Stimulated activated CD8-positive, alpha-beta memory T cell treated with anti-CD3 and anti-CD28 coated beads, Interleukin-12 subunit alpha, Interleukin-12 subunit beta, amount 100 ng/mL, for 24 hours (primary cell): Measurements from ENCODE around the gene RIMKLA.

Experiments
- DNase-seq: peaks from one replicate; pipeline ENCODE4 v3.0.0-alpha.2; 2020; ENCODE audit errors: extremely low read depth

RIMKLA gene

DNA sequence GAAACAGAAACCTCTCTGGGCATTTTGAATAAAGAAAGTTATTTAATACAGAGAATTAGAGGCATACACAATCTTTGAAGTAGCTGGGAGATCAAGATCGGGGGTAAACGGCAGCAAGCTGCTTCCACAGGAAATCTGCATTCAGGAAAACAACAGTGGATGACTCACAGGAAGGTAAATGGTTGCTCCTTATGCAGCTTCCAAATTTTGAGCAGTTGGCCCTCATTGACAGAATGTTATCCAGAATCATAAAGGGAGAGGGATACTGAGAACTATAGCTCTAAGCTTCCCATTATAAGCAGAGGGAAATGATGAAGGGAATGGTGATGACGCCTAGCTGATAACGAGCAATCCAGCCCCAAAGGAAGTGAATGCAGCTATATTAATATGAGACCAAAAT is 46.6 kb downstream of the RIMKLA start:
- no peak for DNase-seq

DNA sequence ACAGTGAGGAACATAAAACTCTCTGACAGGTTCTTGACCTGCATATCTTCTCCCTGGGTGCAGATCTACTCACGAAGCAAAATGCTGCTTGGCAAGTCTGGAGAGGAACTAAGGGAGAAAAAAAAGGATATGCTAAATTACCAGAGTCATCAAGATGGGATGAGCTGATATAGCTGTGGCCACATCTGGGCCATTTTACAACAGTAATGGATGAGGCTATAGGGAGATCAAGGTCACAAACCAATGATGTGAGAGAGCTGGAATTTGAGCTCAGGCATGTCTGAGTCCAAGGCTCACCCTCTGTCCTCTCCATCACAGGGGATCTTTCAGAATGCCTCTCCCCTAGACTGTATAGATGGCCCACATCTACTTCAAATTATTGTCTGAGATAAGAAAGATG is 49.0 kb downstream of the RIMKLA start:
- DNase-seq = no peak

DNA sequence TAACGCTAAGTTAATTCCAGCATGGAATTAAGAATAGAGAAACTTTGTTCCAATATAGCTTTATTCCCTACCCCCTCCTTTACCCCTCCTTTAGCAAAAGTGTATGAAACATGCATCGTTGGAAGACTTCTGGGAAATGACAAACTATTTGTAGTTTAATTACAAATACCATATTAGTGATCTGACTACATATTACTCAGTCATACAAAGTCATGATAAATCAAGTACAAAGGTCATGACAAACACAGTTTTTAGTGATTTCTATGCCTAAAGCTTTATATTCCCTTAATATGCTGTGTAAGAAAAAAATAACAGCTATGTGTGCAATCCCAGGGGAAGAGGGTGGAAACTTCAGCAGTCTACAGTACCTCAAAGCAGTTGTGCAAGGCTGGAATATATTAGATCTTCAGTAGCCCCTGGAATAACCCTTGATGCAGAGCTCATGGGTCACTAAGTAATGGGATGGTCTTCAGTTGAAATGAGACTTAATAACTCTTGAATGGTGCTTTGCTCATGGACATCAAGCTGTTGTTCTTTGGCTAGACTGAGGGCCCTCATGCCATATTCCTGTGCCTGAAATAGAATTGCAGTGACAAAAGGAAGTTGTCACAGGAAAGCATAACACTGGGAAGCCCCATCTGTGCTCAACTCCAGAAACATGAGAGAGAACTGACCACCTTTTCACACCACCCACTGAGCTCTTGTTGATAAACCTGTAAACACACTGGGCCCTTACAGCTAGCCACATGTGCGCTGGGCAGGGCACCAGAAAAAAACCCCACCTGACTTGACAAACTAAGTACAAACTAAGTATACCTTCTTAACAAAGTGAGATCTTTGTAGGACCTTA is 49.9 kb downstream of the RIMKLA start:
- no peak for DNase-seq

DNA sequence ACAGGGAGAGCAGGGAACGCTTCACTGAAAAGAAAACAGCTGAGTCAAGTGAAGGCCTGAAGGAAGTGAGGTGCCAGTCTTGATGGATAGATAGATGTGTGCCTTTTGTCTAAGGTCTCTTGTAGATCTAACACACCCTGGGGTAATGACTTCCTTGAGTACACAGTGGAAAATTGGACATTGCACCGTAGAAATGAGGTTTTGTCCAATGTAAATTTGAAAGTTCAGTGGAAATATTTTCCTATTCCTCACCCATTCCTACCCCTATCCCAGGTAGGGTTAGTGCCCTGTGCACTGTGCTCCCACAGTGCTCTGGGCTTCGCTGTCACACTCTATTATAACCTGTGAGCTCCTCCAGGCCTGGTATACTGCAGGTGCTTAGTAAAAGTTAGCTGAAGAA is 50.9 kb downstream of the RIMKLA start:
- DNase-seq = no peak

DNA sequence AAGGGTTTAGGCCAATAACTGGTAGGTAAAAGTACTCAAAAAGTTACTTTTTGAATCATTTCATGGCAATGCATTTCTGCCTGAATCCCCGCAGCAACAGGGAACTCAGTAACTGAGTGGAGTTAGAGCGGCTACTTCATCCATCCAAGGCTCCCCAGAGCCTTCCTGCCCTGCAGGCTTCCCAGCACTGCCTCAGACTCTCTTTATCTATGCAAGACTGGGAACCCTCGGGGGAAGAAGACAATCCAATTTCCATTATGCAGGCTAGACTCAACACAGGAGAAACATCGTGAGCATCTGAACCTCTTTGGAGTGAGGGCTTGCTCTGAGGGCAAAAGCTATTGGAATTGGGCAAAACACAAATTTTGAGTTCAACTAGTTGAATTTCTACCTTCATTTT is 52.1 kb downstream of the RIMKLA start:
- no peak for DNase-seq

DNA sequence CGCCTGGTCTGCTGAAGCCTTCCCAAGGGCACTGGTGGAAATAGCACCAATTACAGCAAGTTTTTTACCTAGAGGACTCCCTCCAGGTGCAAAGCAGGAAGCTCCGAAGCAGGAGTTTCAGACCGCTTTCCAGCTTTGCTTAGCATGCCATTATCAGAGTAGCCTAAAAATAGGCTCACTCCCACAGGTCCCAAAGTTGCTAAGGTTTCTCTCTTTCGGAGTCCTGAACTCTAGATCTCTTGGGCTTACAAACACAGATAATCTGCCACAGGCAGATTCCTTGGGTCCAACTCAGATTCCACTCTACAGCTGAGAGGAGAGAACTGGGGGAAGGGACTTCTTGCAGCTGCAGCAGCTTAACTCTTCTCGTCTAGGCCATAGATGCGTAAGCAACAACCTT is 52.8 kb downstream of the RIMKLA start:
- DNase-seq = no peak

DNA sequence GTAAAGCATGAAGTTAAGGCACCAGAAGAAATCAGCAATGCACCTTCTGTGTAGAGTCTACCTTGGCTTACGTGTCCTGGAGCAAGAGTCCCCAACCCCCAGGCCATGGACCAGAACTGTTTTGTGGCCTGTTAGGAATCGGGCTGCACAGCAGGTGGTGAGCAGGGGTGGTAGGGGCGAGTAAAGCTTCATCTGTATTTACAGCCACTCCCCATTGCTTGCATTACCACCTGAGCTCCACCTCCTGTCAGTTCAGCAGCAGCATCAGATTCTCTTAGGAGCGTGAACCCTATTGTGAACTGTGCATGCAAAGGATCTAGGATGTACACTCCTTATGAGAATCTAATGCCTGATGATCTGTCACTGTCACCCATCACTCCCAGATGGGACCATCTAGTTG is 53.7 kb downstream of the RIMKLA start:
- DNase-seq = no peak

DNA sequence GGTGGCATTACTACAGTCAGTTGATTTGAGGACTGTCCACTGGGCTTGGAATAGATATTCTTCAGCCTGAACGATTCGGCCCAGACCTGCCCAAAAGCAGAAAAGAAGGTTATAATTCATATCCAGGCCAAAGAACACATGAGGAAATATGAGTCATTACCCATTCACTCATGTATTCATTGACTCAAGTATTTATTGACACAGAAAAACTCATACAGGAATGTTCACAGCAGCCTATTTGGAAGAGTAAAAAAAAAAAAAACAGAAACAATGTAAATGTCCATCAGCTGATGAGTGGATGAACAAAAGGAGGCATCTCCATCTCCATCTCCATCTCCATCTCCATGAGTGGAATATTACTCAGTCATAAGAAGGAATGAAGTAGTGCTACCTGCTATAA is 59.3 kb downstream of the RIMKLA start:
- DNase-seq = no peak

DNA sequence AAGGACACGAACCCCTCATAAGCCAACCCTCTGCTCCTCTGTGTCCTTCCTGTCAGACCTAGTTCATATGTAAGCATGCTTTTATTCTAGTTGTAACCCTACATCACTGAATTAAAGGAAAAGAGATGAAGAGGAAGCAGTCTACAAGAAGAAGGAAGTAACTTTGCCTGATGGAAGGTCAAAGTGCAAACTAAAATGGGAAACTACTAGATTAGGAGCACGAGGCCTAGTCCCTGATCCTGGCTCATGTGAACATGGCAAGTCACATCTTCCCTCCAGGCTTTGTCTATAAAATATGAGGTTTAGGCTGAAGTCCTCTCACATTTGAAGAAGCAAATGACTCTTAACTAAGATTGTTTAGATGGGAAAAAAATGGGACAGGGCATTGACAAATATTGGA is 62.1 kb downstream of the RIMKLA start:
- DNase-seq = no peak

DNA sequence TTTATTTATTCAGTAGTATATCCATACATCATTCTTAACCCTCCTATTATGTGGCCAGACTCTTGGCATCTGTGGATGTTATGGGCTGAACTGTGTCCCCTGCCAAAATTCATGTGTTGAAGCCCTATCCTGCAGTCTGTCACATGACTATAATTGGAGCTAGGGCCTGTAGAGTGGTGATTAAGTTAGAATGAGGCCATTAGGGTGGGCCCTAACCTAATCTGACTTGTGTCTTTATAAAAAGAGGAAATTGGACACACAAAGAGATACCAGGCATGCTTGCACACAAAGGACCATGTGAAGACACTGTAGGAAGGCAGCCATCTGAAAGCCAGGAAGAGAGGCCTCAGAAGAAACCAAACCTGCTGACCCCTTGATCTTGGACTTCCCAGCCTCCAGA is 68.7 kb downstream of the RIMKLA start:
- no peak for DNase-seq

DNA sequence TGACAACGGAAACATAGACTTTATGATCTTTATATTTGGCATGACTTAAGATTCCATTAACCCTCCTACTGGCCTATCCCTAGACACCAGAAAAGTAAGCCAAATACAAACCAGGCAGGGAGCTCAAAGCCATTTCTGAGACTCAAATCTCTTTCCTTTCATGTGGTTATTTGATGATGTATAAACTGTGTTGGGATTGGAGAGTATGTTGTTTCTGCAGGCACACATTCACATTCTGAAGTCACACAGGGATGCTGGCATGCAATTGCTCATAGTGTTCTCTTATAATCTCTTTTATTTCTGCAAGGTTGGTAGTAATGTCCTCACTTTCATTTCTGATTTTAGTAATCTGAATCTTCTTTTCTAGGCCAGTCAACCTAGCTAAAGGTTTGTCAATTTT is 69.5 kb downstream of the RIMKLA start:
- DNase-seq = no peak

DNA sequence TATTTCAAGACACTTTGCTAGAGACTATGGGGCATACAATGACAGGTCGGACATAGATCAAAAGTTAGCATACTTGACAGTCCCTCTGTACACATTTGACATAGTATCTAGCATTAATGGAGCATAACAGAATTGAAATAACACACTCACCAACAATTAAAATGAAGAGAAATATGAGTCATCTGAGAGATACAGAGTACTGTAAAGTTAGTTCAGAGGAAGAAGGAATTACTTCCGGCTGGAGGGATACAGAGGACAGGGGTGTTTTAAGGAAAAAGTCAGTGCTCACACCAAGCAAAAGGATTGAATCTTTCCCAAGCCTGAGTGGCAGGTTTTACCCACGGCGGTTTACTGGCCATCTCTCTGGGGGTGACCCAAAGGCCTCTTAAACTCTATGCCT is 72.8 kb downstream of the RIMKLA start:
- no peak for DNase-seq

DNA sequence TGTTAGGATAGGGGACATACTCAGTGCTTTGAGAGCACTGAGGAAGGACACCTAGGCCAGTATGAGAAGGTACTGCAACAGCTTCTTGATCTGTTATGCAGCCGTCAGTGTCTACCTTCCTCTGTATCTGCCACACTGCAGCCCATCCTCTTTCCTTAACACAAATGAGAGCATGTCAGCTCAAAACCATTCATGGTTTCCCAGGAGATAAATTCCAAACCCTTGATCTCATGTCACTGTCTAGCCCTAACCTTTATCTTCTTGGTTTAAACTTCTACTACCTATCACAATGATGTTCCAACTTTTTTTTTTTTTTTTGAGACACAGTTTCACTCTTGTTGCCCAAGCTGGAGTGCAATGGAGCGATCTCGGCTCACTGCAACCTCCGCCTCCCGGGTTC is 73.8 kb downstream of the RIMKLA start:
- no peak for DNase-seq

DNA sequence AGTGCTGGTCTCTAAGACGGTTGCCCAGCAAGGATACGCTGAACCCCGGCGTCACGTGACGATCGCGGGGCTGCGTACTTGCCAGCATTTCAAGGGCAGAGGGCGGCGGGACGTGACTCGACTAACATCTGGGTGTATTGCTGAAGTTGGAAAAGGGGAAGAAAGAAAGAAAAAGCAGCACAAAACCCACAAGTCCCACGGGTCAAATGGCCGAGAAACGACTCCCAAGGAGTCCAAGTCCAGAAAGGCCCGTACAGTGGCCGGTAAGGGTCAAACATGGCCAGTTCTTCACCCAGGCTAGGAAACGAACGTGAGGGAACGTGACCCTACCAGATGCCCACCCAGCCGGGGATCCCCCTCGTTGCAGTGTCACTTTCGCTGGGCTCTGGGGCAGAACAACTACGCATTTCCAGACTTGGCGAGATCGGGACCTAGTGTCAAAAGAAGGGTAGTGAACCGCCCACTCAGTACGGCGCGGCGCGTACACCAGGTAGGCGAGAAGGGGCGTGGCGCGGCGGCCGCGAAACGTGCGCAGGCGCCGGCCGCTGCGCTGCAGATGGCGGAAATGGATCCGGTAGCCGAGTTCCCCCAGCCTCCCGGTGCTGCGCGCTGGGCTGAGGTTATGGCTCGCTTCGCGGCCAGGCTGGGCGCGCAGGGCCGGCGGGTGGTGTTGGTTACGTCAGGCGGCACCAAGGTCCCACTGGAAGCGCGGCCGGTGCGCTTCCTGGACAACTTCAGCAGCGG is 75.6 kb downstream of the RIMKLA start, which contains the start of the genes PPCS and ZMYND12:
Gene PPCS, plus strand, starts transcription at position 534 of the 744 bp plus-strand sequence. Its CDS starts 23 bp downstream, at position 557.
Gene ZMYND12, minus strand, starts transcription at position 13 of the 744 bp plus-strand sequence. CDS start 25 bp downstream, outside the sequence.
- DNase-seq = peak; percentile 85

DNA sequence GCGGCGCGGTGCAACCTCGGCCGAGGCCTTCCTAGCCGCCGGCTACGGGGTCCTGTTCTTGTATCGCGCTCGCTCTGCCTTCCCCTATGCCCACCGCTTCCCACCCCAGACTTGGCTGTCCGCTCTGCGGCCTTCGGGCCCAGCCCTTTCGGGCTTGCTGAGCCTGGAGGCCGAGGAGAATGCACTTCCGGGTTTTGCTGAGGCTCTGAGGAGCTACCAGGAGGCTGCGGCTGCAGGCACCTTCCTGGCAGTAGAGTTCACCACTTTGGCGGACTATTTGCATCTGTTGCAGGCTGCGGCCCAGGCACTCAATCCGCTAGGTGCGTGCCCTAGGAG is 76.1 kb downstream of the RIMKLA start:
- DNase-seq = peak; percentile 9

DNA sequence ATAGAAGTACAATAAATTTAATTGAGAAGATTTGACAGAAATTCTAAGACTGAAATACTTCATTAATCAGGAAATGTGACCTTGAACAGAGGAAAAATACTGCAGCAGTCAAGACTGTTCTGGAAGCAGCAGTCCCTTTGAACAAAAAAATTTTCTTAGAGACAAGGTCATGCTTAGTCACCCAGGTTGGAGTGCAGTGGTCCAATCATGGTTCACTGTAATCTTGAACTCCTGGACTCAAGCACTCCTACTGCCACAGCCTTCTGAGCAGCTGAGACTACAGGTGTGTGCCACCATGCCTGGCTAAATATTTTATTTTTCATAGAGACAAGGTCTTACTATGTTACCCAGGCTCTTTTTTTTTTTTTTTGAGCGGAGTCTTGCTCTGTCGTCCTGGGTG is 80.6 kb downstream of the RIMKLA start:
- DNase-seq = no peak

DNA sequence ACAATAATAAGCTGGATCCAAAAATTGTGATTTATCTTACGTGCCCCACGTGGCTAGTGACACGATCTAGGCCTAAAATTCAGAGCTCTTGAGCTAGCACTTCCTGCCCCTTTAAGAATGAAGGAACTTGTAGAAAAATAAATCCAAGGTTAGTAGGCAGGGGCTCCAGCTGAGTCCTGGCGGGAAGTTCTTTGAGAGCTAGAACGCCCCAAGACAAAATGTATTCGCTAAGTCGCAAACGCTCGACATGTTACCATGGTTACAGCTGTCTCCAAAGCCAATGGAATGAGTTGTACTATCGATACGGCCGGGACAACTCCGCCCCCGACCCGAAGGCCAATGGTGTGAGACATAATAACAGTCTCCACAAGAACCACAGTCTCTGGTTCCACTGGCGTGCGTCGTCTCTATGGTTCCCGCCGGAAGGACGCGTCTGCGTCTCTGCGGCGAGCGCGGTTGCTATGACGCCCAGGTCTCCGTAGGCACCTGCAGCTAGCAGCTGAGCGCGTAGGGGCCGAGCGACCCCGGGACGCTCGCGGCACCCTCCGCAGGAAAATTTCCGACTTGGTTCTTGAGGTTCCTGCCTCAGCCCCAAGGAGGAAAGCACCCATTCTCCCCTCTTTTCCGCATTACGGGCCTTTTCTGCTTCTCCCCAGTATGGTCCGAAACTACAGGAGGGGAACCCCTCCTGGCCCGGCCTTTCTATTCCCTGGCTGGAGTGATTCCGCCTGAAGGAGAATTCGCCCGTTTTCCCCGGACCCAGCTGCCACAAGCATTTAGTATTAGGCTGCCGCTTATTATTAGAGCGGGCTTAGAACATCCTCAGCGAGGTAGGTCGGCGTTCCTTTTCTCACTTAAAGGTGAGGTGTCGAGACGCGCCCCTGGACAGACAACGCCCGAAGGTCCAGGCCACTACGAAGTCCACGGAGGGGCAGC is 82.5 kb downstream of the RIMKLA start, which contains the start of gene CCDC30:
Gene CCDC30, plus strand, starts transcription at position 459 of the 936 bp plus-strand sequence. CDS start 17,266 bp downstream, outside the sequence.
- DNase-seq = peak; percentile 83

DNA sequence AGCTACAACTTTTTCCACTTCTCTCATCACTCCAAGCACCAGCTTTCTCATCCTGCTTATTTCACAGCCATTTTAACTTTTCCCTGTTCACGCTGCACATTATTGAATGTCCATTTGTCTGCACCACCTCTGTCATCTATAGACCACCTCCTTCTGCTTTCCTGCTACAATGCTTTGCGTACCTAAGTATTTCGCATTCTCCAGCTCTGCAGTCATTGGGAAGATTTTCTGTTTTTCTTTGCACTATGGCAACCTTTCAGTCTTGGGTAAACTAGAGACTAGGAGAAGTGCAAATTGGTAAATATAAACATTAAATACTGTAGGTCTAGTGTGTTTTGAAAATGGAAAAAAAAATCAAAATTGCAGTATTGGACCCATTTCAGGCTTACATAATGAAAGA is 83.3 kb downstream of the RIMKLA start:
- DNase-seq = no peak

DNA sequence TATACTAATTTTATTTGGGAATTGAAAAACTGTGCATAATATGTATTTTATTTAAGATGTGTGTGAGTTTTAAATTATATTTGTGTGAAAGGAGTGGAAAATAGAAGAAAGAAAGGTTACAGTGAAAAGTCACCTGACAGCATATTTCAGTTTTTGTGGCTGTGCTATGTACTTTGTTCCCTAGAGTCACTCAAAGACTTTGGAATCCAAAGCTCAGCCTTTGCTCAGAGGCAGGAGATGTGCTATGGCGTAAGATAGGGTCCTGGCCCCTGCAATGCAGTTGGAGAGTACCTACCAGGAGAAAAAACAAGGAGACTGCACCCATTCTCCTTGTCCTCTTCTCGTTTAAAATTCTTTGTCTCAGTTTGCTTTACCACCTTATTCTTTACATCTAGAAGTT is 85.4 kb downstream of the RIMKLA start:
- DNase-seq = no peak

DNA sequence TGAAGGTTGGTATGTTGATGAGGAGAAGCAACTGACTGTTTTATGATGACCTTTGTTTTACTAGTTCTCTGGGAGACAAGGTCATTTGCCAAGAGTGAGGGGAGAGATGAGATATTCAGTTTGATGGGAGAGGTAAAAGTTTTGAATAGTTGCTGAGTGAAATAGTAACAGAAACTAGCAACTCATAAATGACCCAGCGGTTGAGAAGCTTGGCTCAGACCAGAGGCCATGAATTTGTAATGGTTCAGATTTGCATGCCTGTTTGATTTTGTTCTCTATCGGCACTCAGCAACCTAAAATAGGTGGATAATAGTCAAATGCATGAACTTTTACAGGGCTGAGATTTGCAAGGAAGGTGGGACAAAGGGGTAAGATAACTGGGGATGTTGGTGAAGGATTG is 89.1 kb downstream of the RIMKLA start:
- no peak for DNase-seq
